Heart right ventricle (tissue), 16 donors: ENCODE measurements around the gene EEF1E1. TPM values are rescaled to one million over a fixed set of nuclear protein-coding genes. Genes with fewer than 3 reads are reported as not detected.
A peak's percentile ranks its signal among the peaks of the same experiment; 100 is the strongest.

Experiments
- ATAC-seq, 8 donors: fragments of 200-7000 bp; cut with Tn5 transposase; one replicate each; pipeline ENCODE4 v1.9.1; 2020; ENCODE audit warnings: mild to moderate bottlenecking in 8 of 8, moderate library complexity in 8 of 8, moderate number of reproducible peaks in 1 of 8
- DNase-seq, 2 donors: peaks; one replicate each; pipeline ENCODE4 v3.0.0-alpha.2; 2020
- H3K27ac ChIP-seq, 10 donors: fragments of 200-600 bp; sonication (generic) in 2 of 10; one replicate each; pipeline versions ENCODE4 v1.5.0 to v1.8.0; 2020 to 2022; ENCODE audit warnings: mild to moderate bottlenecking in 3 of 10
- H3K27me3 ChIP-seq, 7 donors: fragments of 200-600 bp; one replicate each; pipeline ENCODE4 v1.8.0; 2021 to 2022; ENCODE audit warnings: mild to moderate bottlenecking in 2 of 7
- H3K36me3 ChIP-seq, 9 donors: fragments of 200-600 bp; sonication (generic) in 1 of 9; one replicate each; pipeline versions ENCODE4 v1.5.0 to v1.8.0; 2020 to 2022; ENCODE audit warnings: mild to moderate bottlenecking in 2 of 9
- H3K4me1 ChIP-seq, 9 donors: fragments of 200-600 bp; sonication (generic) in 1 of 9; one replicate each; pipeline versions ENCODE4 v1.5.0 to v1.8.0; 2020 to 2022; ENCODE audit warnings: mild to moderate bottlenecking in 4 of 9
- H3K4me3 ChIP-seq, 10 donors: fragments of 200-600 bp; sonication (generic) in 2 of 10; one replicate each; pipeline versions ENCODE4 v1.5.0 to v1.8.0; 2020 to 2022; ENCODE audit warnings: mild to moderate bottlenecking in 7 of 10, moderate library complexity in 2 of 10
- H3K9me3 ChIP-seq, 11 donors: fragments of 200-600 bp in 10 of 11; sonication (generic) in 2 of 11; one replicate each; pipeline versions ENCODE4 v1.5.0 to v1.8.0; 2013 to 2022; ENCODE audit warnings: mild to moderate bottlenecking in 2 of 11, control low read depth in 1 of 11, moderate library complexity in 1 of 11
- WGBS, 2 donors: extraction: QIAGEN DNeasy Blood & Tissue Kit; methylation state at CpG; one replicate each; pipeline ENCODE4 v1.1.7; 2013; ENCODE audit warnings: inconsistent platforms in 1 of 2; 5-methylcytosine and 5-hydroxymethylcytosine counted together
- intact Hi-C, 10 donors: fragments of 100-400 bp; cut with DNase I; formaldehyde crosslinking; loops; one replicate each; pipeline versions ENCODE4 v1.11.1 to v1.14.2; 2022
- polyA plus RNA-seq, 2 donors: library from polyadenylated mRNA; stranded (reverse); fragments of 200-250 nt; gene quantifications; one replicate each; pipeline ENCODE4 v1.2.3, GENCODE V29; 2013
- total RNA-seq, 10 donors: library from RNA; stranded (reverse); fragmentation: NEBNext Ultra II Directional in 3 of 10; extraction: Animal tissue kit (Norgen Biotek cat#: 25700) in 3 of 10; gene quantifications; one replicate each; pipeline versions ENCODE4 v1.2.1 to v1.2.4, GENCODE V29; 2021 to 2023
- TF ChIP-seq, protein P1 (sequence below), 9 donors: fragments of 200-600 bp; sonication (generic) in 2 of 9; IDR thresholded peaks; one replicate each; pipeline versions ENCODE4 v1.5.0 to v1.8.0; 2021 to 2022; ENCODE audit warnings: antibody characterized with exemption in 9 of 9, mild to moderate bottlenecking in 5 of 9, moderate library complexity in 1 of 9
- donor health status: Arrhythmogenic right ventricular cardiomyopathy.
- donor health status: ischemic (EF 13 %, LVEDD 7.1; RV severe dilation, severe dysfunction).
- donor health status: healthy with polysubstance abuse.
- donor health status: DM: no; HTN: yes; CAD: no.
- donor health status: DM: no; HTN: no; CAD: no.
- donor health status: ischemic (EF 25% LVEDD 6.9; RV normal size, moderate dysfunction).
- donor health status: ischemic (EF 25% LVEDD 5.7; RV mildly dilated, moderate dysfunction).
- donor health status: healthy.
- donor health status: DM: yes; HTN: yes; CAD: no.
- donor health status: Ischemic cardiomyopathy.
- donor health status: ischemic (EF 35%, LVEDD 5.7; RV mildly dilated, moderate dysfunction).
- donor health status: nonischemic (EF 11% LVEDD 7.7; RV severe dilation, severe dysfunction).
- donor health status: DM: yes; HTN: yes; CAD: no.
- donor health status: PGD.
- donor health status: ischemic (EF 29% LVEDD 5.4; RV normal size, mild dysfunction).
- donor health status: nonischemic (EF 23%, LVEDD 6.1; RV moderate dilation, normal function).

EEF1E1 gene
- total and polyA plus RNA-seq, 12 donors = 10.0 to 43.8 (median 13.3) TPM

DNA sequence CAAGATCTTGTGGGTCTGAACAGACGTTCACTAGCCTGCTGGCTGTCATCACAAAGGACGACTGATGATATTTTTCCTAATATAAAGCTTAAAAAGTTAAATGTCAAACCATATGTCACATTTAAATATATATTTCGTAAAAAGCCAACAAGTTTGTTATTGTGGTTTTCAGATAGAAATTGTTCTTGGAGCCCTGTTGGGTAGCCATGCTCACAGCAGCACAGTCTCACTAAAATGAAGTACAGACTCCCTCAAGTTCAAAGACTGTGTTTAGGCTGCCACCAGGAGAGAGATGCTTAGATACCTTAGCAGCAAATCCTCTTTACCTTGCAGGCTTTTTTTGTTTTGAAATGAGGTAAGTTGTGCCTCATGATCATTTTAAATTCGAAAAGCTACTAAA lies 17.8 kb downstream of the EEF1E1 start:
- ATAC-seq (no peak), DNase-seq (no peak)
- intact Hi-C loops = no loop called here
- Histone ChIP-seq H3K4me1 (peaks cover 0 to 47% (median 9%) of the 10 kb centered on the region in 9 donors), H3K9me3 (no peaks in the 10 kb centered on the region), H3K27ac (no peak overlapping the region), H3K4me3 (no peak overlapping the region), H3K36me3 (peaks cover 0 to 43% (median 12%) of the 10 kb centered on the region in 9 donors), H3K27me3 (no peaks in the 10 kb centered on the region)
- WGBS, 2 donors = 64 to 69% methylated on average over 4 of the region's 4 CpGs
- TF ChIP-seq, protein P1, sequence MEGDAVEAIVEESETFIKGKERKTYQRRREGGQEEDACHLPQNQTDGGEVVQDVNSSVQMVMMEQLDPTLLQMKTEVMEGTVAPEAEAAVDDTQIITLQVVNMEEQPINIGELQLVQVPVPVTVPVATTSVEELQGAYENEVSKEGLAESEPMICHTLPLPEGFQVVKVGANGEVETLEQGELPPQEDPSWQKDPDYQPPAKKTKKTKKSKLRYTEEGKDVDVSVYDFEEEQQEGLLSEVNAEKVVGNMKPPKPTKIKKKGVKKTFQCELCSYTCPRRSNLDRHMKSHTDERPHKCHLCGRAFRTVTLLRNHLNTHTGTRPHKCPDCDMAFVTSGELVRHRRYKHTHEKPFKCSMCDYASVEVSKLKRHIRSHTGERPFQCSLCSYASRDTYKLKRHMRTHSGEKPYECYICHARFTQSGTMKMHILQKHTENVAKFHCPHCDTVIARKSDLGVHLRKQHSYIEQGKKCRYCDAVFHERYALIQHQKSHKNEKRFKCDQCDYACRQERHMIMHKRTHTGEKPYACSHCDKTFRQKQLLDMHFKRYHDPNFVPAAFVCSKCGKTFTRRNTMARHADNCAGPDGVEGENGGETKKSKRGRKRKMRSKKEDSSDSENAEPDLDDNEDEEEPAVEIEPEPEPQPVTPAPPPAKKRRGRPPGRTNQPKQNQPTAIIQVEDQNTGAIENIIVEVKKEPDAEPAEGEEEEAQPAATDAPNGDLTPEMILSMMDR (IDR thresholded peaks at IDR 0.05) = no peak

DNA sequence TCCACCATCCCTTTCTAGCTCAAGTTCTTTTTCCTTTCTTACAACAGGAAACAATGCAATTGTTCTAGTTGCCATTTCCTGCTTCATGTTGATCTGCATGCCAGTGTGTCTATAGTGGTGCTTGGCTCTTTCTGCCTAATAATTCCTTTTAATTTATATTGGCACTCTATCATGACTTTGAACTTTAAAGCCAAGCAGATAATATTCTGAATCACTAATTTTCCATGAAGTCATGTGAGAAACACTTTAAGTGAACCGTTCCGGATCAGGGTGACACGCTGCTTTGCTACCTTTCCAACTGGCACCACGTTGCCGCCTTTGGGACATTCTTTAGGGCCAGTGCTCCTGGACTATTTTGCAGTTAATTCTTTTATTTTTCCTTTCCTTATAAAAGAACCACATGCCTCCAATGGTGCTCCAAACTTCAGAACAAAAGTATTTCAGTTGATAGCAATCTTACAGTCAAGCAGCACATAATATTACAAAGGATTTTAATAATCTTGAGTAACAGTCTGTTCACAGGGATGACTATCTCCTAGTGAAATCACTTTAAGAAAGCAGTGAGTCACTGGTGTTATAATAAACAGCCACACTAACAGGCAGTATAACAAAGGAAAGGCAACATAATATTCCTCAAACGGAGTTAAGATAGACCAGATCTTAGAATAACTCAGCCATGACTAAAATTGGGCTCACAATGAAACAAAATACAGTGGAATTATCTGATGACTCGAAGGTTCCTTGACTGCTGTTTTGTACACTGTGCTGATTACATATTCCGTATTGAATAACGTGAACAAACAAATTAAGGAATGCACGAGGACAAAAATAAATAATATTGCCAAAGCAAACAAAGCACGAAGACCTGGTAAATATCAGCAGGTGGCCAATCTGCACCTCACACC lies 19.1 kb downstream of the EEF1E1 start:
- intact Hi-C loops = no loop called here
- H3K27me3 ChIP-seq = no peaks in the 10 kb centered on the region
- ATAC-seq (peak in 7 of 8 donors; percentile 62 to 82 (median 73)), DNase-seq (no peak)
- TF ChIP-seq, protein P1 (IDR thresholded peaks at IDR 0.05) = no peak
- H3K9me3 ChIP-seq = no peaks in the 10 kb centered on the region
- H3K27ac ChIP-seq = peak overlapping the region in 4 of 10 donors; percentile 2 to 52 (median 25)
- H3K4me1 ChIP-seq = peaks cover 0 to 48% (median 9%) of the 10 kb centered on the region in 9 donors
- H3K36me3 ChIP-seq = peaks cover 0 to 30% (median 2%) of the 10 kb centered on the region in 9 donors
- no peak overlapping the region for H3K4me3 ChIP-seq
- WGBS, 2 donors = 59 to 61% methylated on average over 11 of the region's 11 CpGs

GRCh38 chr6:8082572-8082953 lies 19.8 kb downstream of the EEF1E1 start:
- 86 to 87% methylated on average over 1 of the region's 1 CpG for WGBS, 2 donors
- intact Hi-C loops = no loop called here

More at GRCh38 chr6:8082572-8082953, 19.8 kb downstream of the EEF1E1 start:
- DNase-seq (no peak), ATAC-seq (no peak)
- Histone ChIP-seq H3K4me1 (peaks cover 0 to 48% (median 9%) of the 10 kb centered on the region in 9 donors), H3K27me3 (no peaks in the 10 kb centered on the region), H3K4me3 (no peak overlapping the region), H3K27ac (peak overlapping the region in 4 of 10 donors; percentile 1 to 52 (median 24)), H3K36me3 (peaks cover 0 to 24% (median 0%) of the 10 kb centered on the region in 9 donors), H3K9me3 (no peaks in the 10 kb centered on the region)
- TF ChIP-seq, protein P1 (IDR thresholded peaks at IDR 0.05) = no peak
